Prostate gland (tissue), 2 donors: Measurements from ENCODE around the gene M6PR. TPM values are rescaled to one million over a fixed set of nuclear protein-coding genes. Genes with fewer than 3 reads are reported as not detected.

ENCODE experiments used
- DNase-seq: peaks from one replicate; pipeline ENCODE4 v3.0.0-alpha.2; 2019; ENCODE audit warnings: low spot score
- H3K27ac ChIP-seq, 2 donors: fragments of 200-600 bp; sonication (generic); 2 replicates each; pipeline ENCODE4 v1.5.1; 2017 to 2019
- H3K27me3 ChIP-seq: fragments of 200-600 bp; sonication (generic); replicated peaks from 2 replicates; pipeline ENCODE4 v1.5.1; 2019; ENCODE audit not compliant: insufficient read depth
- H3K36me3 ChIP-seq, 2 donors: fragments of 200-600 bp; sonication (generic); 1 replicate in 1 of 2; 2 replicates in 1 of 2; pipeline versions ENCODE4 v1.5.1 to v1.8.1; 2017 to 2019
- H3K4me1 ChIP-seq: fragments of 200-600 bp; sonication (generic); replicated peaks from 2 replicates; pipeline ENCODE4 v1.5.1; 2019
- H3K4me3 ChIP-seq, 2 donors: fragments of 200-600 bp; sonication (generic); 2 replicates each; pipeline ENCODE4 v1.5.1; 2017 to 2019
- H3K9me3 ChIP-seq: fragments of 200-600 bp; sonication (generic); 2 replicates; pipeline ENCODE4 v1.5.1; 2017
- POLR2A ChIP-seq: fragments of 450-650 bp; IDR thresholded peaks from one replicate; pipeline ENCODE4 v1.6.1; 2016; ENCODE audit warnings: antibody characterized with exemption, mild to moderate bottlenecking
- POLR2AphosphoS5 ChIP-seq: sonication (generic); formaldehyde crosslinking; IDR thresholded peaks from one replicate; pipeline ENCODE4 v1.6.1; 2017; ENCODE audit warnings: antibody characterized with exemption
- WGBS: methylation state at CpG from one replicate; pipeline ENCODE4 v1.1.5; 2018; 5-methylcytosine and 5-hydroxymethylcytosine counted together
- intact Hi-C: fragments of 100-400 bp; cut with DNase I; formaldehyde crosslinking; loops from one replicate; pipeline ENCODE4 v1.14.2; 2022
- total RNA-seq, 2 donors: library from RNA; depleted of rRNA; stranded (reverse); fragments of >200 nt; gene quantifications; one replicate each; pipeline ENCODE4 v1.1.0, GENCODE V29; 2016
- TF ChIP-seq, protein P1 (sequence below), 4 experiments: fragments of 200-600 bp in 2 of 4; fragments of 450-650 bp in 2 of 4; sonication (generic) in 2 of 4; IDR thresholded peaks; 1 replicate in 3 of 4; 2 replicates in 1 of 4; pipeline ENCODE4 v1.5.1; 2016 to 2019; ENCODE audit warnings: antibody characterized with exemption in 4 of 4, mild to moderate bottlenecking in 2 of 4, moderate library complexity in 2 of 4

Gene M6PR
- total RNA-seq, 2 donors from 2014 or later: 128 to 141 TPM

DNA sequence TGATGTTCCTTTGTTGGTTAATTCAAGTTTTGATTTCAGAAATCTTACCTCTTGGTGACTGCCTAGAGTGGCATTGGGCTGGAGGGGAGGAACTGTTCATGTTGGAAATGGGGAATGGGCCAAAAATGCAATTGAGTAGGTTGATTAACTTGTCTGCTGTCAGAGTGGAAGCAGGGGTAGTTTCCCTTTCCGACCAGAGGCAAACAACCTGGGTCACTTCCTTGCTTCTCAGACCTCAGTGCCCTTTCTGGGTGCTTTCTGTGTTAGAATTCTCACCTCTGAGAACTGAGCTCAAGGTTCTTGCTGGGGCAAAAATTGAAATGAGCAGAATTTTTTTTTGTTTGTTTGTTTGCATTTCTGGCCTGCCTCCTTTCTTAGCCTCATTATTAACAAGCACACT is 2.3 kb upstream of the M6PR start:
- intact Hi-C loops: loop anchor here (5.0 to 10.0 kb wide), 2 partner anchors 44 to 83 kb away; no protein-coding TSS in a partner anchor
- H3K36me3 ChIP-seq: no peaks in the 10 kb centered on the region
- H3K4me1 ChIP-seq: peaks cover 4% of the 10 kb centered on the region
- H3K27me3 ChIP-seq: no peaks in the 10 kb centered on the region
- no peak for DNase-seq
- no peaks in the 10 kb centered on the region for H3K9me3 ChIP-seq
- TF ChIP-seq, protein P1, sequence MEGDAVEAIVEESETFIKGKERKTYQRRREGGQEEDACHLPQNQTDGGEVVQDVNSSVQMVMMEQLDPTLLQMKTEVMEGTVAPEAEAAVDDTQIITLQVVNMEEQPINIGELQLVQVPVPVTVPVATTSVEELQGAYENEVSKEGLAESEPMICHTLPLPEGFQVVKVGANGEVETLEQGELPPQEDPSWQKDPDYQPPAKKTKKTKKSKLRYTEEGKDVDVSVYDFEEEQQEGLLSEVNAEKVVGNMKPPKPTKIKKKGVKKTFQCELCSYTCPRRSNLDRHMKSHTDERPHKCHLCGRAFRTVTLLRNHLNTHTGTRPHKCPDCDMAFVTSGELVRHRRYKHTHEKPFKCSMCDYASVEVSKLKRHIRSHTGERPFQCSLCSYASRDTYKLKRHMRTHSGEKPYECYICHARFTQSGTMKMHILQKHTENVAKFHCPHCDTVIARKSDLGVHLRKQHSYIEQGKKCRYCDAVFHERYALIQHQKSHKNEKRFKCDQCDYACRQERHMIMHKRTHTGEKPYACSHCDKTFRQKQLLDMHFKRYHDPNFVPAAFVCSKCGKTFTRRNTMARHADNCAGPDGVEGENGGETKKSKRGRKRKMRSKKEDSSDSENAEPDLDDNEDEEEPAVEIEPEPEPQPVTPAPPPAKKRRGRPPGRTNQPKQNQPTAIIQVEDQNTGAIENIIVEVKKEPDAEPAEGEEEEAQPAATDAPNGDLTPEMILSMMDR (IDR thresholded peaks at IDR 0.05): no peak
- no peak for TF ChIP-seq POLR2A
- TF ChIP-seq POLR2AphosphoS5: no peak
- WGBS: 83% methylated on average over 1 of the region's 1 CpG
- H3K27ac ChIP-seq: no peak overlapping the region
- no peak overlapping the region for H3K4me3 ChIP-seq

DNA sequence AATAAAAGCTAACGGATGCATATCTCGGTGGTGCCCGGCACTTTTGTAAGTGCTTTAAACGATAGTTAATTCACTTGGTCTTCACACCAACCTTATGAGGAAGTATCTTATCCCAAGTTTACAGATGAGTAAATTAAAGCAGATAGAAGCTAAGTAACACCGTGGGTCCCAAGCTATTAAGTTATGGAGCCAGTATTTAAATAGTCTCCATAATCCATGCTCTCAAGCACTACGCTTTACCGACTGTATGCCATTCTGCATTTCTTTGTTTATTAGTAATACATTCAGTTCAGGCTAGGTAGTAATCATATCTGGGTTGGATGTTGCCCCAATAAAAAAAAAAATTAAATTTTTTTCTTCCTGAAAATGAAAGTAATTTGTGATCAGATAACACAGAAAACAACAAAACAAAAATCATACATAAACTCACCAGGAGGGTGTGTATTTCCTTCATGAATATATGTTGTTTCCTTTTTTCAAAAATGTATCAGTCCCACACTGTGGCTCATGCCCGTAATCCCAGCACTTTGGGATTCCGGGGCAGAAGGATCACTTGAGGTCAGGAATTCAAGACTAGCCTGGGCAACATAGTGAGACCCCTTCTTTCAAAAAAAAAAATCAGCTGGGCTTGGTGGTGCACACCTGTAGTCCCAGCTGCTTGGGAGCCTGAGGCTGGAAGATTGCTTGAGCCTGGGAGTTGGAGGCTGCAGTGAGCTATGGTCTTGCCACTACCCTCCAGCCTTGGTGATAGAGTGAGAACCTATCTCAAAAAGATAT is 1.4 kb upstream of the M6PR start:
- intact Hi-C loops: loop anchor here (5.0 to 10.0 kb wide), 2 partner anchors 44 to 84 kb away; no protein-coding TSS in a partner anchor
- no peaks in the 10 kb centered on the region for H3K27me3 ChIP-seq
- WGBS: 20% methylated on average over 9 of the region's 9 CpGs
- H3K4me3 ChIP-seq: peak overlapping the region; percentile 65 to 70
- peak overlapping the region; percentile 90 to 97 for H3K27ac ChIP-seq
- TF ChIP-seq POLR2A: no peak
- TF ChIP-seq POLR2AphosphoS5: no peak
- TF ChIP-seq, protein P1 (IDR thresholded peaks at IDR 0.05): no peak
- H3K4me1 ChIP-seq: peaks cover 4% of the 10 kb centered on the region
- H3K36me3 ChIP-seq: no peaks in the 10 kb centered on the region
- H3K9me3 ChIP-seq: no peaks in the 10 kb centered on the region
- DNase-seq: no peak

DNA sequence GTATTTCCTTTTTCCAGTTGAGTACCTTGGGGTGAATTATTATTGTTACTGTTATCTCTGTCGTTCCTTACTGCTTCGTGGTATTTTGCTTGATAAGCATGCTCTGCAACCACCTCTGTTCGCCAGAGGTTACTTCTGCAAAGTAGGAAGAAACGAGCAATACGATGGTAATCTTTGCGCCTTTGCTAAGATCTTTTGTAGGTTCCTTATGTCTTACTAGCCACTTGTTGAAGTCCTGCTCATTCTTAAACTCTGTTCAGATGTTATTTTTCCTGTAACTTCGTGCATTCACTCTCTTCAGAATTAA is 729 bp upstream of the M6PR start:
- Histone ChIP-seq H3K4me3 (peak overlapping the region; percentile 65 to 70), H3K27me3 (no peaks in the 10 kb centered on the region), H3K9me3 (no peaks in the 10 kb centered on the region), H3K36me3 (no peaks in the 10 kb centered on the region), H3K27ac (peak overlapping the region; percentile 90 to 97), H3K4me1 (peaks cover 4% of the 10 kb centered on the region)
- intact Hi-C loops: loop anchor here (5.0 to 10.0 kb wide), 2 partner anchors 43 to 85 kb away; no protein-coding TSS in a partner anchor
- TF ChIP-seq POLR2A: no peak
- no peak for TF ChIP-seq POLR2AphosphoS5
- TF ChIP-seq, protein P1 (IDR thresholded peaks at IDR 0.05): no peak
- DNase-seq: no peak
- 2% methylated on average over 7 of the region's 7 CpGs for WGBS

DNA sequence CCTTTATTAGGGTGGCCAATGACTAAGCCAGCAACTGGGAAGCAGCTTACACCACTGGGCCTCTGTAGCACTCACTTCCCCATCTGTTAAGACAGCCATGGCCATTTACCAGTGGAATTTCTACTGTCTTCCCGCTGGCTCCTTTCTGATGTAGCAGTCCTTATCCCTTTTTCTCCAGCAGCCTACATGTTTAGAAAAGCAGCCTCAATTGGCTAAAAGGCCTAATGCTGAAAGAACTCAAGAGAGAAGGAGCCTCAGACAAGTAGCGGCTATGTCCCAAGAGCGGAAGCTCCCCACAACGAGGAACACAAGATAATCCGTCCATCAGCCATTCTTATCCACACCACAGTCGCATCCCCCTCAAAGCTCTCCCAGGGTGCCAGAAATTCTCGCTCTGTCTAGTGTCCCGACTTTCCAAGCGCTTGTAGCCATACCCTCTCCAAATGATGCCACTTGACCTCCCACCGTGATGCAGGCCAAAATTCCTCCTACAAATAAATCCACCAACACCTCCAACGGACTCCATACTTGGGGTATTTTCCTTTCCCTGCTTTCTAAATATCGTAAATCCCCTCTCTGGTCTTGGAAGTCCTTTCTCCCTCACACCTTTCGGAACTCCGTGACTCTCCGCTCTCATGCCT is 624 bp downstream of the M6PR start:
- Histone ChIP-seq H3K27ac (peak overlapping the region; percentile 90 to 97), H3K27me3 (no peaks in the 10 kb centered on the region), H3K4me1 (peaks cover 4% of the 10 kb centered on the region), H3K4me3 (peak overlapping the region; percentile 65 to 70), H3K36me3 (no peaks in the 10 kb centered on the region), H3K9me3 (no peaks in the 10 kb centered on the region)
- no peak for TF ChIP-seq POLR2AphosphoS5
- 3% methylated on average over 15 of the region's 15 CpGs for whole genome bisulfite sequencing
- DNase-seq: no peak
- intact Hi-C loops: no loop called here

DNA sequence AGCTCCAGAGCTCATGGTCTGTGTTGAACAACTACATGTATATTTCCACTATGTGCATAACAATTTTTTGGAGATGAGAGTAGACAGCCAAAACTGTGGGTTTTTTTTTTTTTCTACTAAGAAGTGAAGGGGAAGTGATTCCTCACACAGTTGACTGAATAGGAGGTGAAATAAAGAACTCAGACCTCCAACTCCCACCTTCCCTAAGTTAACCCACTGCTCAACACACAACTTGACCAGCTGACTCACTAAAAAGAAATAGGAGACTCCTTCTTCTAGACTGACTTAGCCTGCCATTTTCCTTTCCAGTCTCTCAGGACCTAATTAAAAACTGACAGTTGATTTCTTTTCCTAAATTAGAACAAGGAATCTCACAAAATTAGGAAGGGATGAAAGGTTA is 1.7 kb downstream of the M6PR start:
- peaks cover 4% of the 10 kb centered on the region for H3K4me1 ChIP-seq
- intact Hi-C loops: no loop called here
- no peaks in the 10 kb centered on the region for H3K36me3 ChIP-seq
- no peaks in the 10 kb centered on the region for H3K9me3 ChIP-seq
- H3K27ac ChIP-seq: no peak overlapping the region
- TF ChIP-seq POLR2A (no peak), POLR2AphosphoS5 (no peak)
- TF ChIP-seq, protein P1 (IDR thresholded peaks at IDR 0.05): no peak
- H3K4me3 ChIP-seq: no peak overlapping the region
- DNase-seq: no peak
- no peaks in the 10 kb centered on the region for H3K27me3 ChIP-seq
